Kasumi-1 (cell line): Measurements from ENCODE around the gene PACSIN2.

Experiments
- DNase-seq, 2 experiments: peaks; one replicate each; lab custom pipeline; 2025; lab: John Stamatoyannopoulos, UW

PACSIN2 gene

DNA sequence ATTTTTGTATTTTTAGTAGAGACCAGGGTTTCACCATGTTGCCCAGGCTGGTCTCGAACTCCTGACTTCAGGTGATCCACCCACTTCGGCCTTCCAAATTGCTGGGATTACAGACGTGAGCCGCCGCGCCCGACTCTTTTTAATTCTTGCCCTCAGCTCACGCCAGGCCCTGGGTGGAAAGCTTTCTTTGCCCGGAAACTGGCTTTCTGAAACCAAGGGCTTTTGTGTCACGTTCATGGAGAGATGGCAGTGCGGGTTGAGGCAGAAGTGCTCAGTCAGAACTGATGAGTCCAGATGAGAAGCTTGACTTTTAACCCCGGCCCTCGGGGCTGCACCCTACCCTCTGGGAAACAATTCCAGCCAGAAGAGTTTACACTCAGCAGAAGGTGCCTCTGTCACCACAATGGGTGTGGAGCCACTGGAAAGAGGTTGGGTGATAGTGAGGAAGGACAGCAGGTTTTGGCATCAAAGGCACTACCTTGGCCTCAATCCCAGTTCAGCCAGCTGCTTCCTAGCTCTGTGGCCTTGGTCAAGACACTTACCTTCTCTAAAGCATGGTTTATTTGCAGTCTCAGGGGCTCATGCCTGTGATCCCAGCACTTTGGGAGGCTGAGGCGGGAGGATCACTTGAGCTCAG lies 157.0 kb downstream of the PACSIN2 start:
- no peak for DNase-seq

DNA sequence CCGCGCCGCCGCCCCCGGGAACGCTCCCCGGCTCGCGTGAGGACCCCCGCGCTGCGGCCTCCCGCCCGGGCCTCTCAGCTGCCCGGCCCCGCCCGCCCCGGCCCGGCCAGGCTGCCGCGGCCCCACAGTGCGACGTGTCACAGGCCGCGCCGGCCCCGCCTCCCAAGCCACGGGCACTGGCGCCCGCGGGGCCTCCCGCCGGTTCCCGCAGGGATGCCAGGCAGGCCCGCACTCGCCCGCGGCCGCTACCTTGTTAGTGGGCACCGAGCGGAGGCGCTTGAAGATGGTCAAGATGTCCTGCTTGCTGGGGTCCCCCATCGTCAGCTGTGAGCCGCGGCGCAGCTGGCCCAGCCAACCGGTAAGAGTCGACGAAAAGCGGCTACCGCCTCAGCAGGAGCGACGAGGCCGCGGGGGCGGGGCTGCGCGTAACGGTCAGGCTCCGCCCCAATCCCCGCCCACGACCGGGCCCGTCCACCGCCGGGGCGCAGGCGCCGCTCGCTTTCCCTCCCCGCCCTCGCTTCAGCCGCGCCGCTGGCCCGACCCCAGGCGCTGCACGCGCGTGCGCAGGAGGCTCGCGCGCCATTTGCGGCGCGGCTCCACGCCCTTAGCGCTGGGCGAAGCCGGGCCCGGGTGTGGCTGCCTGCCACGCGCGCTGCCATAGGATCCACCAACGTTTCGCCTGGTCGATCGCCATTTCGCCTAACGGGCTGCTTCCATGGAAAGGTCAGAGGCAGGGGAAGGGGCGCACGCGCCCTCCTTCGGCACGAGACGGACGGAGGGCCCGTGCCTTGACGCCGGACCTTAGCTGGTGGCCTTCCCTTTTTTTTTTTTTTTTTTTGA lies 157.9 kb downstream of the PACSIN2 start, which contains the start of gene ARFGAP3:
ARFGAP3 (minus strand) TSS at position 409 of the 840 bp plus-strand sequence; CDS start at position 318, 91 bp downstream.
- peak; percentile 86 to 89 for DNase-seq

DNA sequence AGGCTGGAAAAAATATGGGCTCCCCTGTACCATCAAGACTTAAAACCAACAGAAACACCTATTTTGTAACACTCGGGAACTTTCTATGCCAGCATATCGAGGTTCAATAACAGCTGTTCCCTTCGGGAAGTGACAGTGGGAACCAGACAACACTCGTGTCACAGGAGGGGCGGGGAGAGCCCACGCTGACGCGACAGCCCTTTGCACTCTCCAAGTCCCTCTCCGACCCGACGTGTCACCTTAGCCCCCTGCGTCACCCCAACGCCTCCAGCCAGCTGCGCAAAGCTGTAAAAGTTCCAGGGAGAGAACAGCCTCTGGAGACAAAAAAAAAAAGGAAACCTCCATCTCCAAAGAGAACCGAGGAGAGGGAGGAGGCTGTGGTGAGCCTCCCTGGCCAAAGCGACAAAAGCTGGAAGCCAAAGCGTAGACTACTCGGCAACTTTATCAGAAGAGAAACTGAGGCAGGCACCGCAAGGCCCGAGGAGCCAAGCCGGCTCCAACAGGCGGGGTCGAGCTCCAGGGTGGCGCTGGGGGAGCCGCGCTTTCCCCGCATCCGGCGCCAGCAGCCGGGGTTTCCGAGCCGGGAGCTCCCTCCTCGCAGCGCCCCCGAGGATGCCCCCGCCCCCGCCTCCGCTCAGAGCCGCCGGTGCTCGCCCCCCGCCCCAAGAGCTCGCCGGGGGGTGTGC lies 158.6 kb downstream of the PACSIN2 start:
- DNase-seq: peak; percentile 35 to 47

DNA sequence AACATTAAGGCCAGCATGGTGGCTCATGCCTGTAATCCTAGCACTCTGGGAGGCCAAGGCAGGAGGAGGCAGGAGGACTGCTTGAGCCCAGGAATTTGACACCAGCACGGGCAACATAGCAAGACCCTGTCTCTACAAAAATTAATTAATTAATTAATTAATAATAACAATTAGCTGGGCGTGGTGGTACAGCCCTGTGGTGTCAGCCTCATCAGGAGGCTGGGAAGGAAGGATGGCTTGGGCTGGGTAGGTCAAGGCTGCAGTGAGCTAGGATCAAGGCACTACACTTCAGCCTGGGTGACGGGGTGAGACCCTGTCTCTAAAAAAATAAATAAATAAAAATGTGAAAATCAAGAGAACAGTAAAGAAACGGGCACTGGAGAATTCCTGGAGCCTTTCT lies 159.2 kb downstream of the PACSIN2 start:
- DNase-seq: no peak

DNA sequence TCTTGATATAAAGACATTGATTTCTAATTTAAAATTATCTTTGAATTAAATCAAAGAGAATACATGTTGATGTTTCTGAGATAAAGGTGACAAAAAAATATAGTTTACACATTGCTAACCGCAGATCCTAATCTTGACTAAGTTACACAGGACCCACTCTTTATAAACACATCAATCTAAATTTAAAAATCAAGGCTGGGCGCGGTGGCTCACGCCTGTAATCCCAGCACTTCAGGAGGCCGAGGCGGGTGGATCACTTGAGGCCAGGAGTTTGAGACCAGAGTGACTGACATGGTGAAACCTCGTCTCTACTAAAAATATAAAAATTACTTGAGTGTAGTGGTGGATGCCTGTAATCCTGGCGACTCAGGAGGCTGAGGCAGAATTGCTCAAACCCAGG lies 159.7 kb downstream of the PACSIN2 start:
- no peak for DNase-seq

DNA sequence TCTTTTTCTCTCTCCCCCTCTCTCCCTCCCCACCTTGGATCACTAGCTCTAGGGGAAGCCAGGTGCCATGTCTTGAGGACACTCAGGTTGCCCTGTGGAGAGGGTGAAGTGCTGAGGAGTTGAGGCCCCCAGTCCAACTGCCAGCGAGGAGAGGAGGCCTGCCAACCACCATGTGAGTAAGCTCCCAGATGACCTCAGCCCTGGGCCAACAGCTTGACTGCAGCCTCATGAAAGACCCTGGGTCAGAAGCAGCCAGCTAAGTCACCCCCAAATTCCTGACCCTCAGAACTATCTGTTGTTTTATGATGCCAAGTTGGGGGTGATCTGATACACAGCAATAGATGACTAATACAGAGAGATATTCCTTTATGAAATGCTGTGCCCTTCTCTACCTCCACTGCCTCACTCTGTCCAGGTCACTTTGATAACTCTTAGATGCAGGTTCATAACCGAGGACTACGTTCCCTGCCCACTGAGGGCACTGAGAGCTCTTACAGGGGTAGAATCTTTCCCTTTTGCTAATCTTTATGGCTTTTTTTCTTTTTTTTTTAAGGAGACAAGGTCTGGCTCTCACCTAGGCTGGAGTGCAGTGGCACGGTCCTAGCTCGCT lies 165.9 kb downstream of the PACSIN2 start:
- no peak for DNase-seq

DNA sequence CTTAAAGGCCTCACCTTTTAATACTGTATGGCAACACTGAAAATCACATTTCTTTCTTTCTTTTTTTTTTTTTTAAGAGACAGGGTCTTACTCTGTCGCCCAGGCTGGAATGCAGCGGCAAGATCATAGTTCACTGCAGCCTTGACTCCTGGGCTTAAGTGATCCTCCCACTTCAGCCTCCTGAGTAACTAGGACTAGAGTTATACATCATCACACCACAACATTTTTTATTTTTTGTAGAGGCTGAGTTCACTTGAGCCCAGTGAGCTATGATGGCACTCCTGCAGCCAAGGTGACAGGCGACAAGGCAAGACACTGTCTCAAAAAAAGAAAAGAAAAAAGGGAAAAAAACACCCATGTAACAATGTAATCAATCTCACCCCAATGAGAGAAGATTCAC lies 167.8 kb downstream of the PACSIN2 start:
- DNase-seq: no peak

DNA sequence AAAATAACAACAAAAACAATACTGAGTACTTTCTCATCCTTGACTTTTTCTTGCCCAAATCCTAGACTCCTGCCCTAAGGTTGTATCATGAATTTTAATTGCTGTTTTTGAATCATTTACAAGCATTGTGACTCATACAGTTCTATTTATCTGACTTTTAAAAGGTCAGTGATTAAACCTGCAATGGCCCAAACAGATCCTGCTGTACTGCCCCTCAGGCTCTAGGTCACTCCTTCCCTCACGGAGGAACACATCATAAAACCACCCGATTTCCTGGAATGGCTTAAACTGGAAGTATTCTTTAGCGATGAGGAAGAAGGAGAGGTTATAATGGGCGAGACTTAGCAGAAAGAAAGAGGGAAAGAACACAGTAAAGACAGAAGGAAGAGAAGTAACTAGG lies 170.2 kb downstream of the PACSIN2 start:
- no peak for DNase-seq

DNA sequence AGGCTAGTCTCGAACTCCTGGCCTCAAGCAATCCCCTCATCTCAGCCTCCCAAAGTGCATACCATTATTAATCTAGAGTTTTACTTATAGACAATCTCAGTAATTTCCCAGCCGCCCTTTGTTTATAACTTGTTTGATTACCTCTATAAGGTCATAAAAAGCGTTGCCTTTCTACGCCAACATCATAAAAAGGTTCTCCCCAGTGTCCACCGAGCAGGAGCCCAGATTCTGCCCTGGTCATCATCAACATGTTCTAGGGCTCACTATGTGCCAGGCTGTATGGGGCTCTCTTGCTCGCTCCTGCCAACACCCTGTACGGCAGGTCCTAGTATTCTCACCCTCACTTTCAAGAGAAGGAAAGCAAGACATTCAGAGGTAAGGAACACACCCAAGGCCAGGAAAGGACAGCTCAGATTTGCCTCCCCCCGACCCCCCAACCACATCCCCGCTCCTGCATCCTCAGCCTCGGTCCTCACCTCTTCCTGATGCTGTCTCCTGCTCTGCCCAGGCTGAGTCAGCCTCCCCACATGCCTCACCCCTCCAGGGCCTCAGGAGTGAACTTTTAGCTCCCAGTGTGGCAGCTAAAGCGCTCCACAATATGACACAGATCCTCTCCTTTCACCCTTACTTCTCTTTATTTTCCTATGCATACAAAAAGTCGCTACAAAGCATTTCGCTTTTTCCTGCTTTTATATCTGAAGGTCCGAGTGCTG lies 172.1 kb downstream of the PACSIN2 start:
- no peak for DNase-seq

DNA sequence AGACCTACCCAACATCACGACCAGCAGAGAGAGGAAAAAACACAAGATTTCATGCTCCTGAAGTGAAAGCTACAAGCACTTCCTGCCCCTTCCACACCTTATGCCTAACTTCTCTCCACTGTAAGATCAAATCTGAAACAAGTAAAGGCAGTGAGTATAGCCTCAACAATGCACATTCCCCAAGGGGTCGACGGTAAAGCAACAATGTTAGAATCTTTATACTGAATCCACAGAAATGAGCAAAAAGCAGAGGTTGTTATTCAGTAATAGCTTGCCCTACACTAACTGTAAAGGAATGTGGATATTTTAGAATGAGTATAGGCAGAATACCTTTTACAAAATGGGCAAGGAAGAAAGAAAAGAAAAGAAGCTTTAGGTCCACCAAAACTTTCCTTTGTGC lies 173.5 kb downstream of the PACSIN2 start:
- no peak for DNase-seq

DNA sequence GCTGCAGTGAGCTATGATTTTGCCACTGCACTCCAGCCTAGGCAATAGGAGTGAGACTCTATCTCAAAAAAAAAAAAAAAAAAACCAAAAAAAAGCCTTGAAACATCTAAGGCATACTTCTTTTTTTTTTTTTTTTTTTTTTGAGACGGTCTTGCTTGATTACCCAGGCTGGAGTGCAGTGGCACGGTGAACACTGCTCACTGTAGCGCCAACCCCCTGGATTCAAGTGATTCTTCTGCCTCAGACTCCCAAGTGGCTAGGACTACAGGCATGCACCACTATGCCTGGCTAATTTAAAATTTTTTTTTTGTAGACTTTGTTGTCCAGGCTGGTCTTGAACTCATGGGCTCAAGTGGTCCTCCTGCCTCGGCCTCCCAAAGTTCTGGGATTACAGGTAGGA lies 177.4 kb downstream of the PACSIN2 start:
- no peak for DNase-seq

DNA sequence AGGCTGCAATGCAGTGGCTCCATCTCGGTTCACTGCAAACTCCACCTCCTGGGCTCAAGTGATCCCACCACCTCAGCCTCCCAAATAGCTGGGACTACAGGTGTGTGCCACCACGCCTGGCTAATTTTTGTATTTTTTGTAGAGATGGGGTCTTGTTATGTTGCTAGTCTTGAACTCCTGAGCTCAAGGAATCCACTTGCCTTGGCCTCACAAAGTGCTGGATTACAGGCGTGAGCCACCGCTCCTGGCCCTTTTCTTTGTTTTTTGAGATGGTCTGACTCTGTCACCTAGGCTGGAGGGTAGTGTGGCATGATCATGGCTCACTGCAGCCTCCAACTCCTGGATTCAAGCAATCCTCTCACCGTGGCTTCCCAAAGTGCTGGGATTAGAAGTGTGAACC lies 178.9 kb downstream of the PACSIN2 start:
- no peak for DNase-seq

DNA sequence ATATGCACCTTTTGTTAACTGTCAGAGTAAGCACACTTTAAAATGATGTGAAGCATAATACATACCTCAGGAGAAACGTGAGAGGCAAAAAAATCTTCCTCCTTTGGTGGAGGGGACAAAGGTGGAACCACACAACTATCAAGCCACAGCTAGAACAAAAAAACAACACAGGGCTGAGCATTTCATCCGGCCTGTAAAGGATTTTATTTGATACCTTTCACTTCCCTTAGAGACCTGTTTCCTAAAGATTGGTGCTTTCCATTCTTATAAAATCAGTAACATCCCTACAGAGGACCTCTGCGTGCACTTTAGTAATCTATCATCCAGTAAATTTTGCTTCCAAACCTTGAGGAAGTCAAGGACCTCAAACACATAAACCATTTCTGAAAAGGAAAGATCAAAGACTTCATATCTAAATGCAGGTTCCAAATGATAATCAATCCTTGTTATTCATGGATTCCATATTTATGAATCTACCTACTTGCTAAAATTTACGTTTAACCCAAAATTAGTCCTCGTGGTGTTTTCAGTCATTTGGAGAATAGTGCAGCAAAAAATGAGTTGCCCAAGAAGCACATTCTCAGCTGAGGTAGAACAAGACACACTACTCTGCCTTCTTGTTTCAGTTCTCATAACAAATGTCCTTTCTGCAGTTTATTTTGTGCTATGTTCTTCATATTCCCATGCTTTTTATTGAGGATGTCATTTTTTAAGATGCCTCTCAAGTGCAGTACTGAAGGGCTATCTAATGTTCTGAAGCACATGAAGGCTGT lies 180.6 kb downstream of the PACSIN2 start:
- no peak for DNase-seq

DNA sequence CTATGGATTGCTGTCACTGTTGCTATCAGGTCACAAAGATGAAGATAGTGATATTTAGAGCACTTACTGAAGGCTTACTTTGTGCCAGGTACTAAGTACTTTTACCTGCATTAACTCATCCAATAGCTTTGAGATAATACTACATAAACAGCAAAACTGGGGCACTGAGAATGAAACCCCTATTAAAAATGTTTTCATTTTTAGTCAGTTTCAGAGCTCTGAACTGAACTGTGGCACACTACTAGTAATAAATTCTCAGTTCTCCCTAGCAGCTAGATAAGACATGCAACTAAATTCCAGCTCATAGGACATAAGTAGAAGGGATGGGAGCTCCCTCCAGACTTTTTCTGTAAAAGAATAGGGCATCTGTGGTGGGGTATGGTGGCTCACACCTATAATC lies 181.8 kb downstream of the PACSIN2 start:
- DNase-seq: no peak

DNA sequence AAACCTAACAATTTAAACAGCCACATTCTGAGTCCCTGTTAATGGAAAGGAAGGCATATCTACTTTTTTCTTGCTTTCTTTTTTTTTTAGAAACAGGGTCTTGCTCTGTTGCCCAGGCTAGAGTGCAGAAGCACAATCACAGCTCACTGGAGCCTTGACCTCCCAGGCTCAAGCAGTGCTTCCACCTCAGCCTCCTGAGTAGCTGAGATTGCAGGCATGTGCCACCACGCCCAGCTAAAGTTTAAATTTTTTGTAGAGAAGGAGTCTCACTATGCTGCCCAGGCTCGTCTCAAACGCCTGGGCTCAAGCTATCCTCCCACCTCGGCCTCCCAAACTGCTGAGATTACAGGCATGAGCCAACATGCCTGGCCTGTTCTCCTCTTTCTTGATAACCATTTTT lies 183.2 kb downstream of the PACSIN2 start:
- no peak for DNase-seq

DNA sequence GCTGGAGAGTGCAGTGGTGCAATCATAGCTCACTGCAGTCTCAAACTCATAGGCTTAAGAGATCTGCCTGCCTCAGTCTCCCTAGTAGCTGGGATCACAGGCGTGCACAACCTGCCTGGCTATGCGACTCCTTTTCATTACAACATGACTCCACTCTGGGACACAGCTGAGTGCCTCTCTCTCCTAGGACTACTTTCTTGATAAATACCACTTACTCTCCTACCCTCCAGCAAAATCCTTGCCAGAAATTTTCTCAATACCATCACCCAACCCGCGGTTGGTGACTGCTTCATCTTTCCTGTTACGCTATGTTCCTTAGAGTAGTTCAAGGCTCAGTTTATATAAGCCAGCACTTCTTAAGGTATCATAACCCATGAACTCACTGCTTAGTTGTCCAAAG lies 184.8 kb downstream of the PACSIN2 start:
- no peak for DNase-seq

DNA sequence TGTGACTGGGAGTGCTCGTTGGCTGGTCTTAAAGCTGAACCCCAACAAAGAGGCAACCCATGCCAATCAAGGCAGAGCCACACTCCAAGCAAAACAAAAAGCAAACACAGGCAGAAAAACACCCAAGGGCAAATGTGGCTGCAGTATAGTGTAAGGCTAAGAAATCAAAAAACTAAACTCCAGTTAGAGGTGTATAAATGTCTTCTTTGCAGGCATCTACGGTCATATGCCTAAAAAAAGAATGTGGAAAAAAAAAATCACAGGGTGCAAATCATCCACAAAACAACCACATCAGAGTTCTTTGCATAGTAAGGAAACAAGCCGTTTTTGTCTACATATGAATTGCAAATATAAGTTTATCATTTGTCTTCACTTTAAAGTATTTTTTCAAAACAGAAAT lies 185.6 kb downstream of the PACSIN2 start:
- DNase-seq: no peak

DNA sequence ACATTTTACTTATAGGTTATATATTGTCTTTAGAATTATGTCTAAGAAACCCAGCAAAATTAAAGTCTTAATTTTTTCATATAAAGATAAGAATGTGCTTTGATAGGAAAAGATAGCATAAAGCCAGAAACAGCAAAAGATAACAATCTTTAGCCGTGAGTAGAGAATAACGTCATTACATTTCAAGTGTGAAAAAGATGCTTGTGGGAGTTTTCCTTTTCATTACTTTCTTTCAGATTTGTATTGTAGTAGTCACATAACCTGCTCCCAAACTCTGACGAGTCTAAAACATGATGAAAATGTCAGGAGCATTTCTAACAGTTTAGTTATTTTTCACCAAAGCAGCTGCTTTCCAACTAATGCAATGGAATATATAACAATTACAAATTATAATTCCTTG lies 189.2 kb downstream of the PACSIN2 start:
- no peak for DNase-seq

DNA sequence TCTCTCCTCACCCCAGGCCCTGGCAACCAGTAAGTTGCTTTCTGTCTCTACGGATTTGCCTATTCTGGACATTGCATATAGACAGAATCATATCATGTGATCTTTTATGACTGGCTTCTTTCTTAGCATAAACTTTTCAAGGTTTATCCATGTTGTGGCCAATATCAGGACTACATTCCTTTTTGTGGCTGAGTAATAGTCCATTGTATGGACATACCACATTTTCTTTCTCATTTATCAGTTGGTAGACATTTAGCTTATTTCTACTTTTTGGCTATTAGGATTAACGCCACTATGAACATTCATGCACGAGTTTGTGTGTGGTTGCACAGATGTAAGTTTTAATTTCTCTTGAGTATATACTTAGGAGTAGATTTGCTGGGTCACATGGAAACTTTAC lies 193.6 kb downstream of the PACSIN2 start:
- no peak for DNase-seq

DNA sequence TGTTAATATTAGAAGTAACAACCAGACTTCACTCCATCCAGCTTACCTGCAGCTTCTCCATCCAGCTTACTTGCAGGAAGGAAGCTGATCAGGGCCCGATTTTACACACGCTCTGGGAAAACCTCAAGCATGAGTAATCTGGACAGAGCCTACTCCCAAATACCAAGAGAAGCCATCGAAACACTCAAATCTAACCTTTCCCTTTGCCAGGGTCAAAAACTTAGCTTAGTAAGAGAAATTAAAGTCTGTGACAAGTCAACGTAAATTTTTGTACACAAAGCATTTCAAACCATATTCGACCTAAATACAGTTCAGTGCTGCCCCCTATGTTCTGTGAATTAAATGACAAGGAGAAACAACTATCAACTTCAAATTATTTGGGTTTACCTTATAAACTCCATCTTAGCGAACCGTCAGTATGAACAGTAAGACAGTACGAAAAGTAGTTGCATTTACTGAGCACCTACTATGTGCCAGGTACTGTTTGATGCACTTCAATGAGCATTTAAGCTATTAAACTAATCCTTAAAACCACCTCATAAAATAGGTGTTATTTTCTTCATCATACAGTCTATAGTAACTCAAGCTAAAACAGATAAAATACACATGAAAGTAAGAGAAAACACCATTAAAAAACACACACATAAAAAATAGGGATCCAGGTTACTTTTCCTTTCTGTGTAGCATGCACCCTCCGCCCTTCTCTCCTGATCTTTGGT lies 194.7 kb downstream of the PACSIN2 start:
- DNase-seq: peak; percentile 75 to 88
